Body of pancreas (tissue), 4 donors: Measurements from ENCODE around the gene CAMK1D. TPM values are rescaled to one million over a fixed set of nuclear protein-coding genes. Genes with fewer than 3 reads are reported as not detected.

Experiments used
- ATAC-seq: fragments of 150-250 bp; one replicate; pipeline ENCODE4 v1.9.1; 2016
- DNase-seq, 4 donors: peaks; one replicate each; pipeline ENCODE4 v3.0.0-alpha.2; 2019
- H3K27ac ChIP-seq, 4 donors: fragments of 200-600 bp; sonication (generic); 1 replicate in 3 of 4; 2 replicates in 1 of 4; pipeline versions ENCODE4 v1.5.1 to v1.6.1; 2016 to 2019; ENCODE audit warnings: mild to moderate bottlenecking in 1 of 4, mixed read lengths in 1 of 4, moderate library complexity in 1 of 4
- H3K27me3 ChIP-seq, 2 donors: fragments of 200-600 bp; sonication (generic); one replicate each; pipeline ENCODE4 v1.6.0; 2016; ENCODE audit warnings: mild to moderate bottlenecking in 1 of 2
- H3K36me3 ChIP-seq, 2 donors: fragments of 200-600 bp; sonication (generic); replicated peaks in 1 of 2; 2 replicates each; pipeline ENCODE4 v1.5.1; 2016; ENCODE audit warnings: low read depth in 2 of 2; ENCODE audit not compliant: insufficient read depth in 1 of 2
- H3K4me1 ChIP-seq: fragments of 200-600 bp; sonication (generic); one replicate; pipeline ENCODE4 v1.6.0; 2016
- H3K4me3 ChIP-seq, 2 donors: fragments of 200-600 bp; sonication (generic); 1 replicate in 1 of 2; 2 replicates in 1 of 2; pipeline ENCODE4 v1.5.1; 2016 to 2019
- H3K9me3 ChIP-seq, 3 donors: fragments of 200-600 bp; sonication (generic); 1 replicate in 2 of 3; 2 replicates in 1 of 3; pipeline ENCODE4 v1.5.1; 2016
- CTCF ChIP-seq, 7 experiments: fragments of 450-650 bp in 4 of 7; fragments of 200-600 bp in 3 of 7; sonication (generic) in 3 of 7; IDR thresholded peaks; one replicate each; pipeline ENCODE4 v1.5.1; 2016 to 2019; ENCODE audit warnings: antibody characterized with exemption in 7 of 7
- POLR2A ChIP-seq, 3 donors: fragments of 450-650 bp; IDR thresholded peaks; one replicate each; pipeline ENCODE4 v1.6.1; 2016; ENCODE audit warnings: antibody characterized with exemption in 3 of 3, mild to moderate bottlenecking in 2 of 3
- WGBS, 2 donors: methylation state at CpG; one replicate each; pipeline ENCODE4 v1.1.5; 2017; 5-methylcytosine and 5-hydroxymethylcytosine counted together
- intact Hi-C: fragments of 100-400 bp; cut with DNase I; formaldehyde crosslinking; loops from one replicate; pipeline ENCODE4 v1.15.1; 2023
- total RNA-seq, 2 donors: library from RNA; depleted of rRNA; stranded (reverse); fragments of >200 nt; gene quantifications; one replicate each; pipeline ENCODE4 v1.1.0, GENCODE V29; 2016

CAMK1D gene
- total RNA-seq, 2 donors from 2014 or later, result 12.5 to 14.2 TPM

- H3K27ac ChIP-seq, result peak overlapping the region in 2 of 4 donors; percentile 45 to 60
- peak; percentile 78 for ATAC-seq
- WGBS, 2 donors, result 12 to 47% methylated on average over 8 to 17 of the region's 17 CpGs
- no peaks in the 10 kb centered on the region for H3K9me3 ChIP-seq
- intact Hi-C loops, result no loop called here
- H3K4me3 ChIP-seq, result no peak overlapping the region
- H3K27me3 ChIP-seq, result no peaks in the 10 kb centered on the region
- DNase-seq, result peak; percentile 63 to 73 (median 70)
- peaks cover 33% of the 10 kb centered on the region for H3K4me1 ChIP-seq
- TF ChIP-seq CTCF (IDR thresholded peaks at IDR 0.05) (no peak), POLR2A (IDR thresholded peaks at IDR 0.05) (no peak)
- H3K36me3 ChIP-seq, result no peaks in the 10 kb centered on the region
Observed at GRCh38 chr10:12389154-12389734, 39.9 kb downstream of the CAMK1D start.

- H3K36me3 ChIP-seq, result no peaks in the 10 kb centered on the region
- H3K27me3 ChIP-seq, result no peaks in the 10 kb centered on the region
- no peak overlapping the region for H3K27ac ChIP-seq
- intact Hi-C loops, result no loop called here
- ATAC-seq, result no peak
- peaks cover 33% of the 10 kb centered on the region for H3K4me1 ChIP-seq
- DNase-seq, result peak in 3 of 4 donors; percentile 22 to 37 (median 22)
- H3K4me3 ChIP-seq, result no peak overlapping the region
- H3K9me3 ChIP-seq, result no peaks in the 10 kb centered on the region
- TF ChIP-seq CTCF (IDR thresholded peaks at IDR 0.05) (no peak), POLR2A (IDR thresholded peaks at IDR 0.05) (no peak)
- WGBS, 2 donors, result 68 to 71% methylated on average over 7 of the region's 7 CpGs
Observed at GRCh38 chr10:12390733-12391132, 41.4 kb downstream of the CAMK1D start.

- Histone ChIP-seq H3K27ac (no peak overlapping the region), H3K9me3 (no peaks in the 10 kb centered on the region), H3K36me3 (no peaks in the 10 kb centered on the region), H3K27me3 (no peaks in the 10 kb centered on the region), H3K4me1 (peaks cover 36% of the 10 kb centered on the region), H3K4me3 (no peak overlapping the region)
- ATAC-seq, result no peak
- 11 to 15% methylated on average over 7 of the region's 7 CpGs for WGBS, 2 donors
- intact Hi-C loops, result no loop called here
- TF ChIP-seq CTCF (IDR thresholded peaks at IDR 0.05) (no peak), POLR2A (IDR thresholded peaks at IDR 0.05) (no peak)
- DNase-seq, result peak in 2 of 4 donors; percentile 24 to 37
Observed at GRCh38 chr10:12391206-12391605, 41.9 kb downstream of the CAMK1D start.

- Histone ChIP-seq H3K9me3 (no peaks in the 10 kb centered on the region), H3K4me3 (no peak overlapping the region), H3K27ac (no peak overlapping the region), H3K4me1 (peaks cover 45% of the 10 kb centered on the region), H3K27me3 (no peaks in the 10 kb centered on the region), H3K36me3 (no peaks in the 10 kb centered on the region)
- TF ChIP-seq CTCF (IDR thresholded peaks at IDR 0.05) (no peak), POLR2A (IDR thresholded peaks at IDR 0.05) (no peak)
- DNase-seq (no peak), ATAC-seq (no peak)
- intact Hi-C loops, result no loop called here
- WGBS, 2 donors, result 88 to 97% methylated on average over 13 of the region's 13 CpGs
Observed at GRCh38 chr10:12393831-12394230, 44.5 kb downstream of the CAMK1D start.
